Testis (tissue), 2 donors: ENCODE data around the gene XPC.

Source experiments
- CTCF ChIP-seq, 3 experiments: fragments of 450-650 bp in 2 of 3; fragments of 200-600 bp in 1 of 3; sonication (generic) in 1 of 3; IDR thresholded peaks; one replicate each; pipeline ENCODE4 v1.5.1; 2016 to 2019; ENCODE audit warnings: antibody characterized with exemption in 3 of 3, mild to moderate bottlenecking in 2 of 3, moderate library complexity in 1 of 3
- POLR2A ChIP-seq: fragments of 450-650 bp; IDR thresholded peaks from one replicate; pipeline ENCODE4 v1.6.1; 2017; ENCODE audit warnings: antibody characterized with exemption, mild to moderate bottlenecking, moderate library complexity

- TF ChIP-seq CTCF (IDR thresholded peaks at IDR 0.05) = no peak
- TF ChIP-seq POLR2A = no peak
These were observed 31.4 kb downstream of the XPC start for GRCh38 chr3:14147066-14147435.
